Measurements from ENCODE around the gene CUL9.
A peak's percentile ranks its signal among the peaks of the same experiment; 100 is the strongest.

Gene CUL9

DNA sequence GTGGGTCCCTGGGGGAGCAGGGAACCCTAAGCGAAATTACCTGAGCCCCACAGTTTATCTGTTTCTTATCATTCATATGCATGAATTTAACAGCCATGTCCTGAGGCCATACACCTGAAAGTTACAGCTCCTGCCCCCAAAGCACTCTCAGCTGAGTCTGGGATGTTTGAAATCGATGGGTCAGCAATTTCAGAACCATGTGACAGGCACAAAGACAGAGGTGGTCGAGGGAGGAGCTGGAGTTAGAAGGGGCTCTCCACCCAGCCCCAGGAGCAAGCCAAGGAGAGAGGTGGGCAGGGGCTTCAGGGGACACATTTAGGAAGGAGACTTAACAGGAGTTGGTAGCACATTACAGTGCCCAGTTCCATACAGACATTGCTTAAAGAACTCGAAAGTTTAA lies 76.2 kb downstream of the CUL9 start:
- DNase-seq: no peak

GRCh38 chr6:43258807-43259686 lies 77.1 kb downstream of the CUL9 start:
- DNase-seq: no peak

GRCh38 chr6:43260791-43261190 lies 78.8 kb downstream of the CUL9 start:
- DNase-seq: no peak

DNA sequence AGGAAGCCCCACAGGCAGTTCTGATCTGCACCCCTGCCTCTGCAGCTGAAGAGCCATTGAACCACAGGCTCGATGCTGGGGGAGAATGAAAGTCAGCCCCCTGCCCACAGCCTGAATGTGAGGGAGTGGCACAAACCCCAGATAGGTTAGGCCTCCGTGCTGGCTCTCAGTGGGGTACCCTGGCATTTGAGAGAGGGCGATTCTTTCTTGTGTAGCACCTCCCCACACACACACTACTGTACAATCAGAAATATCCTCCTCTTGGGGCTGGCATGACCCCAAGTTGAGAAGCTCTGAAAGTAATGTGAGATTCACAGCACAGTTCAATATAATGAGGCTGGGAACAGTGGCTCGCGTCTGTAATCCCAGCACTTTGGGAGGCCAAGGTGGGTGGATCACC lies 79.2 kb downstream of the CUL9 start:
- no peak for DNase-seq

DNA sequence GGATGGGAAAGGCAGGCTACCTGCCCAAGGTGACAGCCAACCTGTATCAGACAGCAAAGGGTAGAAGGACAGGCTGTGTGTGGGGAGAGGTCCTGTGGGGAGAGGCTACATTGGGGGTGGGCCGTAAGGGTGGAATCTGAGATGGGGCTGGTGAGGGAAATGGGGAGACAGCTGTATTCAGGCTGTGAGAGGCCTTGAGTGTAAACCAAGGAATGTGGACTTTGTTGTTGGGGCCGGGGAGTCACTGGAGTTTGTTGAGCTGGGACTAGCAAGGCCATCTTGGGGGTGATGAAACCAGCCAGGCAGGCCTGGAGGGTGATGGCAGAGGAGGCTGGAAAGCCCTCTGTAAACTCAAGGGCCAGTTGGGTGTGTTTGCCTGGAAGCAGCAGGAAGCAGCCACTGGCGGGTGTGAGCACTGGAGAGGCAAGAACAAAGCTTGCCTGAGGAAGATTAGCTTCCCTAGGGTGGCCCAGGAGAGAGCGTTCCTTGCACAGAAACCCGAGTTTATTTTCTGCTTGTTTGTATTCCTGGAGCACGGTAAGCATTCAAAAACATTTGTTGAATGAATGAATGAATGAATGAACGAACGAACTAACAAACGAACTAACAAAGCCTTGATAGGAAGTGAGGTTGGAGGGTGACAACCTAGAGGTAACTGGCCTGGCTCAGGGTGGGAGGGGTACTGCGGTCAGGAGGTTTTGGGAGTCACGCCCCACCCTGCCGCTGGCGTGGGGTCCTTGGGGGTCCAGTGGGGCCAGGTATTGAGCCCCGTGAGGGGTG lies 80.2 kb downstream of the CUL9 start:
- no peak for DNase-seq

DNA sequence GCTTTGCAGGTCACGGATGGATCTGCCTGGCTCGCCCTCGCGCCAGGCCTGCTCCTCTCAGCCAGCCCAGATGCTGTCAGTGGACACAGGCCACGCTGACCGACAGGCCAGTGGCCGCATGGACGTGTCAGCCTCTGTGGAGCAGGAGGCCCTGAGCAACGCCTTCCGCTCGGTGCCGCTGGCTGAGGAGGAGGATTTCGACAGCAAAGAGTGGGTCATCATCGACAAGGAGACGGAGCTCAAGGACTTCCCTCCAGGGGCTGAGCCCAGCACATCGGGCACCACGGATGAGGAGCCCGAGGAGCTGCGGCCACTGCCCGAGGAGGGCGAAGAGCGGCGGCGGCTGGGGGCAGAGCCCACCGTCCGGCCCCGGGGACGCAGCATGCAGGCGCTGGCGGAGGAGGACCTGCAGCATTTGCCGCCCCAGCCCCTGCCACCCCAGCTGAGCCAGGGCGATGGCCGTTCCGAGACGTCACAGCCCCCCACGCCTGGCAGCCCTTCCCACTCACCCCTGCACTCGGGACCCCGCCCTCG lies 80.9 kb downstream of the CUL9 start:
- DNase-seq: no peak

- DNase-seq: peak in 1 of 2 experiments; percentile 66
Measured at GRCh38 chr6:43263314-43264178, 81.5 kb downstream of the CUL9 start.

GRCh38 chr6:43264599-43265145 lies 82.7 kb downstream of the CUL9 start:
- DNase-seq: no peak

GRCh38 chr6:43265564-43265963 lies 83.6 kb downstream of the CUL9 start:
- DNase-seq: no peak

DNA sequence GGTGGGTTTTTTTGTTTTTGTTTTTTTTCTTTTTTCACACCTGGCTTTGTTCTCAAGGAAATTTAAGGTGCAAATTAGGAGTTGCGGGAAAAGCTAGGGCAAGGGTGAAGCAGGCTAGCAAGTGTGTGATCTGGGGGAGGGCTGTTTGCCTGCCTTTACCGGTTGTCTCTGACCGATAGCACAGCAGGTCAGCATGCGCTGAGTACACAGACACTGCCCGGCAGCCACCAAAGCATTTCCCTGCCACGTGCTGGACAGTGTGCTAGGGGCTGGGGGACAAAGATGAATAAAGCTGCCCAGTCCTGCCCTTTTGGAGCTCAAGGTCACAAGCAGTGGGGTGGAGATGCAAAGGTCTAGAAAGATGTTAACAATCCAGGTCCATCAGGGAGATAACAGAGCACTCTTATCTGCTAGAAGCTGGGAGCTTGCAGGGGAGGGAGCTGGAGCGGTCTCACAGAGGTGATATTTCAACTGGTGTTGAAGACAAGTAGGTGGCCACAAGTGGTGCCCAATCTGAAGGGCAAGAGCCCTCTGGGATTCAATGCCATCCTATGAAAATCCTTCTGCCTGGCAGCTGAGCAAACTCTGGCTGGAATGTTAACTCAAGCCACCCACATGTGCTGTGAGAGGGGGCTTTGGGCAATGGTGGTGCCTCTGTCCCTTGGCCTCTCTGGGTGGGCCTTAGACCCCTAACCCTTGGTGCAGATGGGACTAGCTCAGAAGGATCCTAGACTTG lies 85.8 kb downstream of the CUL9 start:
- DNase-seq: no peak

GRCh38 chr6:43268355-43268700 lies 86.3 kb downstream of the CUL9 start:
- no peak for DNase-seq

GRCh38 chr6:43268782-43269272 lies 86.8 kb downstream of the CUL9 start:
- no peak for DNase-seq

- DNase-seq: no peak
Measured at GRCh38 chr6:43269273-43270007, 87.4 kb downstream of the CUL9 start.

GRCh38 chr6:43271103-43271815 lies 89.3 kb downstream of the CUL9 start:
- DNase-seq: no peak

DNA sequence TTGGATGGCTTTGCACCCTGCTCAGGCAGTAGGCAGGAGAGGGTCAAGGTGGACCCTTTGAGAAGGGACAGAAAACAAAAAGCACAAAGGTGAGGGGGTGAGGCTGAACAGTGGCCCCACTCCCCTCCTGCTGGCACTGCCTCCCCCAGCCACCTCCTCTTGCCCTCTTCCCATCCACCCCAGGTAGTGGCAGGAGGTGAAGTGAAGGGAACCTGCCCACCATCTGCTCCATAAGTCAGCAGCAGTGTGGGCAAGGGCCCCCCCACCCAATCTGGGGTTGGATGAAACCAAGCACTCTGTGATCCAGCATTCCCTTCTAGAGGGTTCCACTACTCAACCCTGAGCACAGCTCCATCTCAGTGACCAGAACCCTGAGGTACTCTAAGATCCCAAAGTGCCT lies 89.9 kb downstream of the CUL9 start:
- DNase-seq: no peak

DNA sequence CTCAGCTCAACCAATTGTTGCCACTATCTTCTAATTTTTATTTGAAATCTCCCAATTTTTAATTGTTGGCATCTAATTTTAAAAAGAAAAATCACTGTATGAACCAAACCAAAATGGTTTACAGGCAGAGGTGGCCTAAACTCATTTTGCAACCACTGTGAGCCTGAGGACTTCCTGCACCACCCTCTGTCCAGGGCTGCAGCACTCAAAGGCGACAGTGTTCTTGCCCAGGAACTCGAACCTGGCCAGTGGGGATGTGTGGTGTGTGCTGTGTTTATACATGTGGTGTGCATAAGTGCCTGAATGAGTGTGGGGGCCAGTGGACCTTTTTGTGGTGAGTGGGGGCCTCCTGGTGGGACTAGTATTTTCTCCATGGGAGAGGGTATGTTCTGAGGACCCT lies 91.7 kb downstream of the CUL9 start:
- DNase-seq: no peak
